DND-41 (cell line): ENCODE results near the gene MACROD2.

Experiments
- CTCF ChIP-seq: IDR thresholded peaks from 2 replicates; pipeline ENCODE4 v1.5.1; 2012; ENCODE audit warnings: borderline replicate concordance, low read length, moderate library complexity, mild to moderate bottlenecking; ENCODE audit not compliant: poor library complexity, severe bottlenecking; ENCODE audit errors: extremely low read depth
- EZH2 ChIP-seq: IDR thresholded peaks from 3 replicates; pipeline ENCODE4 v1.6.1; 2012; ENCODE audit warnings: borderline replicate concordance, low read depth, mild to moderate bottlenecking, moderate library complexity, low read length, inconsistent platforms; ENCODE audit not compliant: severe bottlenecking

GRCh38 chr20:15235471-15236198, 1240.3 kb downstream of the MACROD2 start:
- TF ChIP-seq CTCF (no peak), EZH2 (no peak)
